Naive thymus-derived CD4-positive, alpha-beta T cell (primary cell): Measurements from ENCODE around the gene TCOF1. TPM values are rescaled to one million over a fixed set of nuclear protein-coding genes. Genes with fewer than 3 reads are reported as not detected.

Experiments
- ATAC-seq: fragments of 150-1000 bp; cut with Tn5 transposase; 2 replicates; pipeline ENCODE4 v1.10.0; 2021; ENCODE audit warnings: mild to moderate bottlenecking, moderate library complexity
- CTCF ChIA-PET: fragments of 350-600 bp; sonication (Branson Sonifier 250); formaldehyde crosslinking; loops from one replicate; lab custom pipeline; 2021; ENCODE audit warnings: antibody characterized with exemption; lab: Charles Lee
- POLR2A ChIA-PET: fragments of 350-600 bp; sonication (Branson Sonifier 250); formaldehyde crosslinking; loops from one replicate; lab custom pipeline; 2021; ENCODE audit warnings: antibody characterized with exemption, inconsistent platforms; lab: Charles Lee
- DNase-seq, 9 donors: peaks; one replicate each; pipeline versions ENCODE4 v3.0.0 to v3.0.0-alpha.2; 2020 to 2022; ENCODE audit warnings: mixed read lengths in 1 of 9
- H3K27ac ChIP-seq: one replicate; pipeline ENCODE4 v1.7.0; 2013; ENCODE audit warnings: mild to moderate bottlenecking, low read depth, low read length, moderate library complexity
- H3K27me3 ChIP-seq, 2 donors: one replicate each; pipeline ENCODE4 v1.7.0; 2013; ENCODE audit warnings: low read length in 2 of 2, mild to moderate bottlenecking in 2 of 2, moderate library complexity in 2 of 2; ENCODE audit not compliant: control insufficient read depth in 2 of 2, insufficient read depth in 2 of 2
- H3K36me3 ChIP-seq, 3 experiments: 1 replicate in 2 of 3; 2 replicates in 1 of 3; pipeline ENCODE4 v1.7.0; 2013; ENCODE audit warnings: low read length in 3 of 3, mild to moderate bottlenecking in 3 of 3, moderate library complexity in 1 of 3; ENCODE audit not compliant: insufficient read depth in 3 of 3, control insufficient read depth in 2 of 3
- H3K4me1 ChIP-seq, 2 donors: one replicate each; pipeline ENCODE4 v1.7.0; 2013; ENCODE audit warnings: low read length in 2 of 2, mild to moderate bottlenecking in 2 of 2, moderate library complexity in 1 of 2; ENCODE audit not compliant: control insufficient read depth in 2 of 2, insufficient read depth in 2 of 2
- H3K4me3 ChIP-seq: 2 replicates; pipeline ENCODE4 v1.7.0; 2013; ENCODE audit warnings: mild to moderate bottlenecking, low read length
- H3K9me3 ChIP-seq, 3 experiments: 1 replicate in 2 of 3; 2 replicates in 1 of 3; pipeline ENCODE4 v1.7.0; 2013; ENCODE audit warnings: low read length in 3 of 3; ENCODE audit not compliant: control insufficient read depth in 2 of 3
- H3K27ac Mint-ChIP-seq, 9 donors: one replicate each; pipeline ENCODE4 v1.8.0; 2020 to 2022; ENCODE audit warnings: mixed read lengths in 9 of 9, mild to moderate bottlenecking in 8 of 9, moderate library complexity in 5 of 9, inconsistent platforms in 2 of 9
- H3K27me3 Mint-ChIP-seq, 5 donors: one replicate each; pipeline ENCODE4 v1.8.0; 2021 to 2022; ENCODE audit warnings: mixed read lengths in 5 of 5, mild to moderate bottlenecking in 1 of 5
- H3K36me3 Mint-ChIP-seq, 5 donors: one replicate each; pipeline ENCODE4 v1.8.0; 2020 to 2022; ENCODE audit warnings: mixed read lengths in 5 of 5, mild to moderate bottlenecking in 3 of 5, inconsistent platforms in 1 of 5
- H3K4me1 Mint-ChIP-seq, 7 donors: one replicate each; pipeline ENCODE4 v1.8.0; 2020 to 2022; ENCODE audit warnings: mixed read lengths in 7 of 7, mild to moderate bottlenecking in 3 of 7, inconsistent platforms in 1 of 7
- H3K4me3 Mint-ChIP-seq, 10 donors: one replicate each; pipeline ENCODE4 v1.8.0; 2020 to 2022; ENCODE audit warnings: mild to moderate bottlenecking in 10 of 10, mixed read lengths in 10 of 10, moderate library complexity in 6 of 10, inconsistent platforms in 2 of 10
- H3K9me3 Mint-ChIP-seq, 11 donors: one replicate each; pipeline ENCODE4 v1.8.0; 2020 to 2022; ENCODE audit warnings: mixed read lengths in 11 of 11, mild to moderate bottlenecking in 4 of 11, inconsistent platforms in 1 of 11, moderate library complexity in 1 of 11
- intact Hi-C, 2 donors: fragments of 100-400 bp; cut with micrococcal nuclease; formaldehyde crosslinking; loops; one replicate each; pipeline ENCODE4 v1.15.1; 2023
- polyA plus RNA-seq, 2 donors: library from polyadenylated mRNA; unstranded; fragments of 300-500 nt; fragmentation: Illumina TruSeq; gene quantifications; one replicate each; pipeline ENCODE4 v1.2.3, GENCODE V29; 2021
- total RNA-seq, 6 experiments: library from RNA in 5 of 6; stranded (reverse) in 5 of 6; gene quantifications; 1 replicate in 5 of 6; 2 replicates in 1 of 6; pipeline ENCODE4 v1.2.3 and lab custom pipeline; 2021 to 2026

TCOF1 gene
- total and polyA plus RNA-seq, 7 experiments from 2014 or later = 3.9 to 60.0 (median 50.3) TPM

DNA sequence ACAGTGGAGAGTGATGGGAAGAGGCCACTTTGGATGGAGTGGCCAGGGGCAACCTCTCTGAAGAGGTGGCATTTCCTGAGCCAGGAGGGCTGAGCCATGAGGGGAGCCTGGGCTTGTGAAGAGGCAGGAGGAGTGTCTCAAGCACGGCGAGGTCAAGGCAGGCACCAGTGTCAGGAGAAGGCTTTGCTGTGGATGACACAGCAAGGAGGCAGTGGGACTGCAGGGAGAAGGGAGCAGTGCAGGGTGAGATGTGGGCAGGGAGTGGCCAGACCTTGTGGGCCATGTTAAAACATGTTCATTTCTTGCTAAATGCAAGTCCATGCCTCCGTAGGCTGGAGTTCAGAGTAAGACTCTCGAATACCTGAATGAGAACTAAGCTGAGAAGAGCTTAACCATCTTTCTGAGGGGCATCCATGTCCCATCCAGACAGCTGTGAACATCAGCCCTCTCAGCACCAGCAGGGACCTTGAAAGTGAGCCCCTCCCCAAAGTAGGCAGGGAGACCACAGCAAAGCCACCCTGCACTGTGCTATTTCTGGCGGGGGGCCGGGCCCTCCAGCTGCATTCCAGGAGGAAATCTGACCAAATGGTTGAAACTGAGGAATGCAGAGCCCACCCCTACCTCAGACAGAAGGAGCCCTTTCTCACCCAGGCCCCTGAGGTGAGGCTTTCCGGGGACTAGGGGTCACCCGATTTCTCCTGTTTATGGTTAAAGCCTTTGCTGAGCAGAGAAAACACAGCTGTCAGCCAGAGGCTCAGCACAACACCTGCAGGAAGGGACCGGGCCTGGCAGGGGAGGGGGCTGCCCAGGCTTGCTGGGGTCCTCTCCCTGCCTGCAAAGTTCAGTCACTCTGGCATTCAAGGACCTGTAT, 38.6 kb upstream of the TCOF1 start:
- POLR2A ChIA-PET = no interaction called here
- no peak overlapping the region for H3K27ac Mint-ChIP-seq
- no peaks in the 10 kb centered on the region for H3K27me3 ChIP-seq

DNA sequence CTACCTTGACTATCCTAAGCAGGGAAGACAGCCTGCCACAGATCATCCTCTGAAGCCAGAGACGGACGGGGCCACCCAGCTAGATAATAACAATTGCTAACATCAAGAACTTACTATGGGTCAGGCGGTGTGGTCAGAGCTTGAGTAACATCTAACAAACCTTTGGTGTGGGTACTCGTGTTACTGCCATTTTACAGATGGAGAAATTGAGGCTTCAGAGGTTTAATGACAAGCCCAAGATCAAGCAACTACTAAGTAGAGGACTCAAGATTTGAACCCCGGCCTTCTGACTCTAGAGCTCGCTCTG, 38.1 kb upstream of the TCOF1 start:
- ChIA-PET POLR2A (no interaction called here), CTCF (no interaction called here)
- Histone ChIP-seq H3K9me3 (no peaks in the 10 kb centered on the region), H3K4me1 (peaks cover 0 to 5% of the 10 kb centered on the region in 2 donors), H3K36me3 (no peaks in the 10 kb centered on the region), H3K27me3 (no peaks in the 10 kb centered on the region), H3K27ac (no peak overlapping the region), H3K4me3 (no peak overlapping the region)
- peaks cover 0 to 2% (median 0%) of the 10 kb centered on the region in 11 donors for H3K9me3 Mint-ChIP-seq
- H3K27me3 Mint-ChIP-seq = peaks cover 0 to 5% (median 0%) of the 10 kb centered on the region in 5 donors
- H3K36me3 Mint-ChIP-seq = no peaks in the 10 kb centered on the region
- H3K27ac Mint-ChIP-seq = no peak overlapping the region
- peaks cover 0 to 6% (median 0%) of the 10 kb centered on the region in 7 donors for H3K4me1 Mint-ChIP-seq
- intact Hi-C loops = no loop called here
- no peak overlapping the region for H3K4me3 Mint-ChIP-seq
- DNase-seq (no peak), ATAC-seq (no peak)

More for the DNA sequence above, 38.6 kb upstream of the TCOF1 start:
- Histone ChIP-seq H3K9me3 (no peaks in the 10 kb centered on the region), H3K27ac (no peak overlapping the region), H3K4me1 (peaks cover 0 to 5% of the 10 kb centered on the region in 2 donors), H3K4me3 (no peak overlapping the region), H3K36me3 (no peaks in the 10 kb centered on the region)
- no peak for DNase-seq
- no peaks in the 10 kb centered on the region for H3K36me3 Mint-ChIP-seq
- CTCF ChIA-PET = no interaction called here
- no peak overlapping the region for H3K4me3 Mint-ChIP-seq
- H3K4me1 Mint-ChIP-seq = peaks cover 0 to 6% (median 0%) of the 10 kb centered on the region in 7 donors
- H3K9me3 Mint-ChIP-seq = peaks cover 0 to 2% (median 0%) of the 10 kb centered on the region in 11 donors
- peaks cover 0 to 5% (median 0%) of the 10 kb centered on the region in 5 donors for H3K27me3 Mint-ChIP-seq
- intact Hi-C loops = no loop called here
- ATAC-seq = no peak

DNA sequence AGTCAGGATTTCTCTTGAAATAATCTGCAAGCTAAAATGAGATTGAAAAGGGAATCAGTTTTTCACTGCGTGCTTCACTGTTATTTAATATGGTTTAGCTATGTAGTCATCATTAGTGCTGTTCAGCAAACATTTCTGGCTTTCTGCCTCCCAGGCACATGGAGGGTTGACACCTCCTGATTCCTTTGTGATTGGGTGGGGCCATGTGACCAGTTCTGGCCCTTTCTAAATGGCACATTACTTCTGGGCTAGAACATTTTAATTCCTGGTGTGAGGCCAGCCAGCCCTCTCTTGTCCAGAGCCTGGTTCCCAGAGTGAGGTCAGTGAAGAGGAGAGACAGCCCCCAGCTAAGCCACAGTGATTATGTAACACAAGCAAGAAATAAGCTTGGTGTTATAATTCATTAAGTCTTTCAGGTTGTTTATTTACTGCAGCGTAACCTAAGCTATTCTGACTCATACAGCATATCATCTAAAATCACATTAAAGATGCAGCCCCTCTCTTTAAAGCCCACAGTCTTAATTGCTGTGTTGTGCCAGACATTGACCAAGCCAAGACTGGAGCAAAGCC, 37.4 kb upstream of the TCOF1 start:
- H3K27me3 ChIP-seq = no peaks in the 10 kb centered on the region
- no peak overlapping the region for H3K27ac Mint-ChIP-seq
- H3K27ac ChIP-seq = no peak overlapping the region
- ChIA-PET POLR2A (no interaction called here), CTCF (no interaction called here)
- H3K4me3 ChIP-seq = no peak overlapping the region
- H3K9me3 ChIP-seq = no peaks in the 10 kb centered on the region
- DNase-seq (no peak), ATAC-seq (no peak)
- H3K36me3 ChIP-seq = no peaks in the 10 kb centered on the region
- H3K4me1 Mint-ChIP-seq = peaks cover 0 to 6% (median 0%) of the 10 kb centered on the region in 7 donors
- peaks cover 0 to 5% (median 0%) of the 10 kb centered on the region in 5 donors for H3K27me3 Mint-ChIP-seq
- intact Hi-C loops = no loop called here
- H3K36me3 Mint-ChIP-seq = no peaks in the 10 kb centered on the region
- H3K4me1 ChIP-seq = peaks cover 0 to 5% of the 10 kb centered on the region in 2 donors
- peaks cover 0 to 2% (median 0%) of the 10 kb centered on the region in 11 donors for H3K9me3 Mint-ChIP-seq
- no peak overlapping the region for H3K4me3 Mint-ChIP-seq

DNA sequence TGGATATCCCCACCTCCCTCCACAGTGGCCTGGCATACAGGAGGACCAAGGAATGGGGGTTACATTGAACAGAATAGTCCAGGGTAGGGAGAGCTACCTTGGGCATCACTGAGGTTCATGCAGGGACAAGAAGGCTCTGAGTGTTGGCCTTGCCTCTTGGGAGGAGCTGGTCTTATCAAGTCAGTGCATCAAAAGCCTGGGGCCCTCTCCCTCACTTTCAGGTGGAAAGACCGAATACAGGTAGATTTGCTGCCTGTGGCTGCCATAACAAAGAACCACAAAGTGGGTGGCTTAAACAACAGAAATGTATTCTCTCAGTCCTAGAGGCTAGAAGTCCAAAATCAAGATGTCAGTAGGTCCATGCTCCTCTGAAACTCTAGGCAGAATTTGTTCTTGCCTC, 36.3 kb upstream of the TCOF1 start:
- H3K4me1 ChIP-seq = peaks cover 0 to 5% of the 10 kb centered on the region in 2 donors
- ChIA-PET CTCF (no interaction called here), POLR2A (no interaction called here)
- no peaks in the 10 kb centered on the region for H3K27me3 ChIP-seq
- peaks cover 0 to 6% (median 0%) of the 10 kb centered on the region in 7 donors for H3K4me1 Mint-ChIP-seq
- no peak overlapping the region for H3K27ac Mint-ChIP-seq
- ATAC-seq (no peak), DNase-seq (no peak)
- H3K36me3 ChIP-seq = no peaks in the 10 kb centered on the region
- no peak overlapping the region for H3K27ac ChIP-seq
- H3K36me3 Mint-ChIP-seq = no peaks in the 10 kb centered on the region
- no peak overlapping the region for H3K4me3 ChIP-seq
- intact Hi-C loops = no loop called here
- peaks cover 0 to 2% (median 0%) of the 10 kb centered on the region in 11 donors for H3K9me3 Mint-ChIP-seq
- peaks cover 0 to 4% (median 0%) of the 10 kb centered on the region in 5 donors for H3K27me3 Mint-ChIP-seq
- H3K4me3 Mint-ChIP-seq = no peak overlapping the region
- no peaks in the 10 kb centered on the region for H3K9me3 ChIP-seq

DNA sequence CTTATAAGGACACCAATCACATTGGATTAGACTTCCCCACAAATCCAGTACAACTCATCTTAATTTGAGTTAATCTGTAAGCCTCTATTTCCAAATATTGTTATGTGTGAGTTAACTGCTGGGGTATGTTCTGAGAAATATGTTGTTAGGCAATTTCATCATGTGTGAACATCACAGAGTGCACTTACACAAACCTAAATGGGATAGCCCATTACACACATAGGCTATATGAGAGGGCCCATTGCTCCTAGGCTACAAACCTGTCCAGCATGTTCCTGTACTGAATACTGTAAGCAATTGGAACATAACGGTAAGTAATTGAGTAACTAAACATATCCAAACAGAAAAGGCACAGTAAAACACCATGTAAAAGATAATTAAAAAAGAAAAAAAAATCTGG, 35.7 kb upstream of the TCOF1 start:
- no peak overlapping the region for H3K27ac ChIP-seq
- H3K4me1 Mint-ChIP-seq = peaks cover 0 to 6% (median 0%) of the 10 kb centered on the region in 7 donors
- ATAC-seq (no peak), DNase-seq (no peak)
- H3K27ac Mint-ChIP-seq = no peak overlapping the region
- no peak overlapping the region for H3K4me3 Mint-ChIP-seq
- CTCF ChIA-PET = interaction anchor here (0.7 kb wide), 1 partner anchor 525 kb away, joined by 3 read pairs; no protein-coding TSS in a partner anchor
- peaks cover 0 to 4% (median 0%) of the 10 kb centered on the region in 5 donors for H3K27me3 Mint-ChIP-seq
- POLR2A ChIA-PET = no interaction called here
- H3K27me3 ChIP-seq = no peaks in the 10 kb centered on the region
- intact Hi-C loops = no loop called here
- H3K4me3 ChIP-seq = no peak overlapping the region
- peaks cover 0 to 2% (median 0%) of the 10 kb centered on the region in 11 donors for H3K9me3 Mint-ChIP-seq
- H3K36me3 ChIP-seq = no peaks in the 10 kb centered on the region
- H3K36me3 Mint-ChIP-seq = no peaks in the 10 kb centered on the region
- H3K4me1 ChIP-seq = peaks cover 0 to 5% of the 10 kb centered on the region in 2 donors
- H3K9me3 ChIP-seq = no peaks in the 10 kb centered on the region

DNA sequence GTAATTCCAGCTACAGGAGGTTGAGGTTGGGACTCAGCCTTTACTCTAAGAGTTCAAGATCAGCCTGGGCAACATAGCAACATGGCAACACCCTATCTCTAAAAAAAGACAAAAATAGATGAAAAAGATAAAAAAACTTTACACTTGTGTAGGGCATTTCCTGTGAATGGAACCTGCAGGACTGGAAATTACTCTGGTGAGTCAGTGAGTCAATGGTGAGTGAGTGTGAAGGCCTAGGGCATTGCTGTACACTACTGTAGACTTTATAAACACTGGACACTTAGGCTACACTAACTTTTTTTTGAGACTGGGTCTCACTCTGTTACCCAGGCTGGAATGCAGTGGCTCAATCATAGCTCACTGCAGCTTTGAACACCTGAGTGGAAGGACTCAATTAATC, 35.3 kb upstream of the TCOF1 start:
- ChIA-PET CTCF (interaction anchor here (0.7 kb wide), 1 partner anchor 525 kb away, joined by 3 read pairs; no protein-coding TSS in a partner anchor), POLR2A (no interaction called here)
- no peaks in the 10 kb centered on the region for H3K36me3 Mint-ChIP-seq
- H3K4me1 Mint-ChIP-seq = peaks cover 0 to 6% (median 0%) of the 10 kb centered on the region in 7 donors
- H3K4me1 ChIP-seq = peaks cover 0 to 5% of the 10 kb centered on the region in 2 donors
- H3K4me3 Mint-ChIP-seq = no peak overlapping the region
- no peak overlapping the region for H3K4me3 ChIP-seq
- no peak for DNase-seq
- H3K9me3 ChIP-seq = no peaks in the 10 kb centered on the region
- H3K27me3 ChIP-seq = no peaks in the 10 kb centered on the region
- peaks cover 0 to 4% (median 0%) of the 10 kb centered on the region in 5 donors for H3K27me3 Mint-ChIP-seq
- no peak for ATAC-seq
- H3K36me3 ChIP-seq = no peaks in the 10 kb centered on the region
- peak overlapping the region in 1 of 9 donors; percentile 28 for H3K27ac Mint-ChIP-seq
- H3K27ac ChIP-seq = no peak overlapping the region
- intact Hi-C loops = no loop called here
- H3K9me3 Mint-ChIP-seq = peaks cover 0 to 2% (median 0%) of the 10 kb centered on the region in 11 donors
